ENCODE results near the gene KIAA0513.
"Not testable (repeated sequence)": the region's sequence is repeated elsewhere in the genome, so short reads cannot be mapped to it uniquely, and the experiment has no call there.

KIAA0513 gene

DNA sequence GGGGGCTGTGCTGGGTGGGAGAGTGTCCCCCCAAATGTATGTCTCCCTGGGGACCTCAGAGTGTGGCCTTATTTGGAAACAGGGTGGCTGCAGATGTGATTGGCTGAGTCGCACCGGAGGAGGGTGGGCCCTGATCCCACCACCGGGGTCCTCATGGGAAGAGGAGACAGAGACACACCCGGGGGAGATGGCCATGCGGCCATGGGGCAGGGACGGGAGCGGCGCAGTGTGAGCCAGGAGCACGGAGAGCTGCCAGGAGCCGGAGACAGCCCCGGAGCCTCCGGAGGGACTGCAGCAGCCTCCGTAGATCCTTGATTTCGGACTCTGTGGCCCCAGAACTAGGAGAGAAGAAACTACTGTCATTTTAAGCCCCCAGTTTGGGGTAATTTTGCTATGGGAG is 86.3 kb downstream of the KIAA0513 start:
- Mint-ChIP-seq H3K27me3 (ENCODE audit: low read depth) (peaks cover 26% of the 10 kb centered on the region), H3K4me3 (no peak overlapping the region), H3K4me1 (peaks cover 20% of the 10 kb centered on the region), H3K9me3 (no peaks in the 10 kb centered on the region), H3K36me3 (ENCODE audit: low read depth) (no peaks in the 10 kb centered on the region), H3K27ac (no peak overlapping the region)
- TF ChIP-seq, protein P1, sequence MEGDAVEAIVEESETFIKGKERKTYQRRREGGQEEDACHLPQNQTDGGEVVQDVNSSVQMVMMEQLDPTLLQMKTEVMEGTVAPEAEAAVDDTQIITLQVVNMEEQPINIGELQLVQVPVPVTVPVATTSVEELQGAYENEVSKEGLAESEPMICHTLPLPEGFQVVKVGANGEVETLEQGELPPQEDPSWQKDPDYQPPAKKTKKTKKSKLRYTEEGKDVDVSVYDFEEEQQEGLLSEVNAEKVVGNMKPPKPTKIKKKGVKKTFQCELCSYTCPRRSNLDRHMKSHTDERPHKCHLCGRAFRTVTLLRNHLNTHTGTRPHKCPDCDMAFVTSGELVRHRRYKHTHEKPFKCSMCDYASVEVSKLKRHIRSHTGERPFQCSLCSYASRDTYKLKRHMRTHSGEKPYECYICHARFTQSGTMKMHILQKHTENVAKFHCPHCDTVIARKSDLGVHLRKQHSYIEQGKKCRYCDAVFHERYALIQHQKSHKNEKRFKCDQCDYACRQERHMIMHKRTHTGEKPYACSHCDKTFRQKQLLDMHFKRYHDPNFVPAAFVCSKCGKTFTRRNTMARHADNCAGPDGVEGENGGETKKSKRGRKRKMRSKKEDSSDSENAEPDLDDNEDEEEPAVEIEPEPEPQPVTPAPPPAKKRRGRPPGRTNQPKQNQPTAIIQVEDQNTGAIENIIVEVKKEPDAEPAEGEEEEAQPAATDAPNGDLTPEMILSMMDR (IDR thresholded peaks at IDR 0.05; ENCODE audit: unreplicated experiment in 3 of 3): no peak

DNA sequence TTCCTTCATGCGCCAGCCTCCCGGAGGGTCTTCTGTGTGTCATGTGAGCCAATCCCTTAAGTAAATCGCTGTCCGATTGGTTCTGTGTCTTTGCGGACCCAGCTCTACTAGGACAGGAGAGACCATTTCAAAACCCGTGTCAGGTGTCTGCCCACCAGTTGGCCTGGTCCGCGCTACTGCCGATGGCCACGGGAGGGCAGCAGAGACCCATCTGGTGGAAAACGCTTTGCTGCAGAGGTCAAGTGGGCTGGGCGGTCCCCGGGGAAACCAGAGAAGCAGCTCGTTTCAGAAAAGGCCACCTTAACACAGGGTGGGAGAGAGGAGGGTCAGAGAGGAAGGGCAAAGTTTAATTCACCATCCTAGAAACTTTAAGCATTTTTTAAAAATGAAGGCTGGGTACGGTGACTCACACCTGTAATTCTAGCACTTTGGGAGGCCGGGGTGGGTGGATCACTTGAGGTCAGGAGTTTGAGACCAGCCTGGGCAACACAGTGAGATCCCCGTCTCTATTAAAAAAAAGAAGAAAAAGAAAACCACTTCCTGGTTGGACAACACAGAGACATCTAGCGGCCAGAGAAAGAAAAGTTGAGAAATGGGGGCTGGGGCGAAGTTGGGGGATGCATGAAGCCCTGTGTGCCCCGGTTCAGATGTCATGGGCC is 87.4 kb downstream of the KIAA0513 start:
- TF ChIP-seq, protein P1 (IDR thresholded peaks at IDR 0.05; ENCODE audit: unreplicated experiment in 3 of 3): peak; percentile 95 to 97 (median 96)
- peaks cover 19% of the 10 kb centered on the region for H3K27me3 Mint-ChIP-seq (ENCODE audit: low read depth)
- H3K27ac Mint-ChIP-seq: peak overlapping the region; percentile 74 to 85 (median 84)
- H3K4me1 Mint-ChIP-seq: peaks cover 20% of the 10 kb centered on the region
- H3K36me3 Mint-ChIP-seq (ENCODE audit: low read depth): no peaks in the 10 kb centered on the region
- no peaks in the 10 kb centered on the region for H3K9me3 Mint-ChIP-seq
- peak overlapping the region; percentile 37 to 77 (median 52) for H3K4me3 Mint-ChIP-seq

DNA sequence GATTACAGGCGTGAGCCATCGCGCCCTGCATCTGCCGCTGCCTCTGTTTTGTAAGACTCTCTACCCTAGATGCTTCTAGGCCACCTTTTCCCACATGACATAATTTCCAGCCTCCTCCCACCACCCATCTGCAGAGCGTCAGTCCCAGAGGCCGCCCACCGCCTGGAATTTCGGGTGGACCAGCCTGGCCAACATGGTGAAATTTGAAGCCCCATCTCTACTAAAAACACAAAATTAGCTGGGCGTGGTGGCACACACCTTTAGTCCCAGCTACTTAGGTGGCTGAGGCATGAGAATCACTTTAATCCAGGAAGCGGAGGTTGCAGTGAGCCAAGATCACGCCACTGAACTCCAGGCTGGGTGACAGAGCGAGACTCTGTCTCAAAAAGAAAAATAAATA is 89.8 kb downstream of the KIAA0513 start:
- Mint-ChIP-seq H3K27ac (no peak overlapping the region), H3K27me3 (ENCODE audit: low read depth) (peaks cover 19% of the 10 kb centered on the region), H3K4me3 (no peak overlapping the region), H3K36me3 (ENCODE audit: low read depth) (no peaks in the 10 kb centered on the region), H3K9me3 (no peaks in the 10 kb centered on the region), H3K4me1 (peaks cover 20% of the 10 kb centered on the region)
- TF ChIP-seq, protein P1 (IDR thresholded peaks at IDR 0.05; ENCODE audit: unreplicated experiment in 3 of 3): no peak

DNA sequence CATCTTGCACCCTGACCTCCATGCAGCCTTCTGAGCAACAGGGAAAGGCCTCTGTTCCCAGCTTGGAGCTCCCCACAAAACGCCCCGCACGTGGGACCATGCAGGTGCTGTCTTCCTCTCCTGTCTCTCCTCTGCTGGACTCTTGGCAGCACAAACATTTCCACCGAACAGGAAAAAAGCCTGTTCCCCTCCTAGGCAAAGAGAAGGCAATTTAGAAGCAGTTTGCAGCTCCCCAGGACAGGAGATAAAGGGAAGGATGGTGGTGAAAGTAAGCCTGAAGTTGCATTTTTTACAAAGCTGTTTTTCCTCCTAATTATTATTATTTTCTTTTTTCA is 92.4 kb downstream of the KIAA0513 start:
- H3K27ac Mint-ChIP-seq: peak overlapping the region; percentile 22 to 54 (median 46)
- peaks cover 17% of the 10 kb centered on the region for H3K4me1 Mint-ChIP-seq
- H3K27me3 Mint-ChIP-seq (ENCODE audit: low read depth): peaks cover 5% of the 10 kb centered on the region
- H3K9me3 Mint-ChIP-seq: peaks cover 5% of the 10 kb centered on the region
- TF ChIP-seq, protein P1 (IDR thresholded peaks at IDR 0.05; ENCODE audit: unreplicated experiment in 3 of 3): no peak
- no peak overlapping the region for H3K4me3 Mint-ChIP-seq
- H3K36me3 Mint-ChIP-seq (ENCODE audit: low read depth): no peaks in the 10 kb centered on the region

DNA sequence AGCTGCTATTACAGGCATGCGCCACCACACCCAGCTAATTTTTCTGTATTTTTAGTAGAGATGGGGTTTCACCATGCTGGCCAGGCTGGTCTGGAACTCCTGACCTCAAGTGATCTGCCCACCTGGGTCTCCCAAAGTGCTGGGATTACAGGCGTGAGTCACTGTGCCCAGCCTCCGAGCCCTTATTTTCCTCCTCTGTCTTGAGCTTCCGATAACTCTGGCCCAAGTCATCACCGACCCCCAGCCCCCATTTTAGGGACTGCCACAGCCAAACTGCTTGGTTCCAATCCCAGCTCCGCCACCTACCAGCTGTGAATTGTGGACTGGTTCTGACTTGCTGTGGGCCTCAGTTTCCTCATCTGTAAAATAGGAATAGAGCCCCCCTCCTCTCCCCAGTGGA is 95.8 kb downstream of the KIAA0513 start:
- peak overlapping the region in 2 of 3 experiments; percentile 29 to 78 for H3K27ac Mint-ChIP-seq
- H3K36me3 Mint-ChIP-seq (ENCODE audit: low read depth); H3K9me3 Mint-ChIP-seq; H3K27me3 Mint-ChIP-seq (ENCODE audit: low read depth); H3K4me3 Mint-ChIP-seq: not testable (repeated sequence)
- peaks cover 33% of the 10 kb centered on the region for H3K4me1 Mint-ChIP-seq

DNA sequence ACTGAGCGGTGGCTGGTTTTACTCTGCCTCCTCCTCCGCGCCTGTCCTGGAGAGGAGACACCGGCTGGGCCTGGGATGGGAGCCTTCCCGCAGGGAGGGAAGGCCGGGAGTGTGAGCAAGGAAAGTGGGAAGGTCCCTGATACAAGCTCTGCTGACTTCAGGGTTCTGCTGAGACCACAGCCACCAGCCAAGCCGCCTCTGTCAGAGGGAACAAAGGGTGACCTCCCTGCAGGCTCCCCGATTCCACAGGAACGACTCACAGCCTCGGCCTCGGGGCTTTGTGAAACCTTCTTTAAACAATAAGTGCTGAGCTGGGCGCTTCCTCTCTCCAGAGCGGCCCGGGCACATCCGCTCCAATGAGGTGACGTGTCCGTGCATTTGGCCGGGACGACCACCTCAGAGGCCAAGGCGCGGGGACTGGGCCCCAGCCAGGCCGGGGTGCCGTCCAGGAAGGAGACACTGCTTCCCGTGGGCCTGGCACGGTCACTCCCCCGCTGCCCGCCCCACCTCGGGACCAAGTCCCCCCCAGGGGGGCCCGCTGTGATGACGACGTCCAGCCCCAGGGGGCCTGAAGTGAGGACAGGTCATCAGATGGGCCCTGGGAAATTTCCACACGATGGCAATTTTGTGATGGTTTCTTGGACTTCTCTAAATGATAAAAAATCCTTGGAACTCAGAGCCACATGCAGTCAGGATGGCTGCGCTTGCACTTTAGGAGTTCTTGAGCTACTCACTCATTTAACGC is 96.5 kb downstream of the KIAA0513 start:
- Mint-ChIP-seq H3K27me3 (ENCODE audit: low read depth) (peaks cover 7% of the 10 kb centered on the region), H3K4me3 (peak overlapping the region in 1 of 3 experiments; percentile 63), H3K4me1 (peaks cover 38% of the 10 kb centered on the region), H3K9me3 (peaks cover 7% of the 10 kb centered on the region), H3K36me3 (ENCODE audit: low read depth) (no peaks in the 10 kb centered on the region), H3K27ac (peak overlapping the region; percentile 84 to 92 (median 84))
- TF ChIP-seq, protein P1 (IDR thresholded peaks at IDR 0.05; ENCODE audit: unreplicated experiment in 3 of 3): no peak
